HUDEP-2 (cell line): ENCODE measurements around the gene SS18L1.

ENCODE experiments used
- DNase-seq, 76 experiments: peaks; one replicate each; lab custom pipeline; 2025; ENCODE audit not compliant: unreplicated experiment in 76 of 76; lab: John Stamatoyannopoulos, UW

SS18L1 gene

GRCh38 chr20:62208795-62209755, 65.5 kb downstream of the SS18L1 start:
- DNase-seq = no peak

GRCh38 chr20:62209850-62210495, 66.4 kb downstream of the SS18L1 start:
- DNase-seq = no peak

- DNase-seq = no peak
Measured at GRCh38 chr20:62210496-62210855, 66.9 kb downstream of the SS18L1 start.

GRCh38 chr20:62211216-62211615, 67.6 kb downstream of the SS18L1 start:
- DNase-seq = no peak

- no peak for DNase-seq
Measured at GRCh38 chr20:62211769-62212288, 68.3 kb downstream of the SS18L1 start.

- no peak for DNase-seq
Measured at GRCh38 chr20:62212299-62212698, 68.7 kb downstream of the SS18L1 start.

- DNase-seq = no peak
Measured at GRCh38 chr20:62214067-62214466, 70.5 kb downstream of the SS18L1 start.

GRCh38 chr20:62215020-62215990, 71.7 kb downstream of the SS18L1 start:
- DNase-seq = no peak

GRCh38 chr20:62215991-62216635, 72.5 kb downstream of the SS18L1 start:
- DNase-seq = no peak

GRCh38 chr20:62216636-62217566, 73.3 kb downstream of the SS18L1 start:
- no peak for DNase-seq

GRCh38 chr20:62217913-62218773, 74.6 kb downstream of the SS18L1 start:
- no peak for DNase-seq

- DNase-seq = no peak
Measured at GRCh38 chr20:62219101-62219991, 75.8 kb downstream of the SS18L1 start.

- DNase-seq = peak in 27 of 76 experiments; percentile 5 to 47 (median 27)
Measured at GRCh38 chr20:62219992-62220665, 76.6 kb downstream of the SS18L1 start, which contains the start of gene HRH3. TSS of gene HRH3 (minus strand) at chr20:62220278. CDS start at chr20:62219970, 308 bp downstream.

GRCh38 chr20:62220666-62221568, 77.3 kb downstream of the SS18L1 start:
- DNase-seq = no peak

- DNase-seq = no peak
Measured at GRCh38 chr20:62222266-62222850, 78.8 kb downstream of the SS18L1 start.
